Uterus (tissue), 2 donors: ENCODE data around the gene RTN1.

Experiments
- CTCF ChIP-seq, 4 experiments: fragments of 200-600 bp in 2 of 4; fragments of 450-650 bp in 2 of 4; sonication (generic) in 2 of 4; IDR thresholded peaks; one replicate each; pipeline ENCODE4 v1.5.1; 2016 to 2019; ENCODE audit warnings: antibody characterized with exemption in 4 of 4, mild to moderate bottlenecking in 2 of 4, moderate library complexity in 1 of 4
- POLR2A ChIP-seq, 2 donors: fragments of 450-650 bp; IDR thresholded peaks; one replicate each; pipeline ENCODE4 v1.6.1; 2016; ENCODE audit warnings: antibody characterized with exemption in 2 of 2, mild to moderate bottlenecking in 1 of 2, moderate library complexity in 1 of 2

- TF ChIP-seq CTCF (IDR thresholded peaks at IDR 0.05) (no peak), POLR2A (IDR thresholded peaks at IDR 0.05) (no peak)
These were observed 108.7 kb downstream of the RTN1 start for GRCh38 chr14:59761851-59762250.
